Measurements from ENCODE around the gene APOH.

Gene APOH, protein sequence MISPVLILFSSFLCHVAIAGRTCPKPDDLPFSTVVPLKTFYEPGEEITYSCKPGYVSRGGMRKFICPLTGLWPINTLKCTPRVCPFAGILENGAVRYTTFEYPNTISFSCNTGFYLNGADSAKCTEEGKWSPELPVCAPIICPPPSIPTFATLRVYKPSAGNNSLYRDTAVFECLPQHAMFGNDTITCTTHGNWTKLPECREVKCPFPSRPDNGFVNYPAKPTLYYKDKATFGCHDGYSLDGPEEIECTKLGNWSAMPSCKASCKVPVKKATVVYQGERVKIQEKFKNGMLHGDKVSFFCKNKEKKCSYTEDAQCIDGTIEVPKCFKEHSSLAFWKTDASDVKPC

GRCh38 chr17:66228887-66229782 lies at the start of gene APOH:
TSS of gene APOH (minus strand) at chr17:66229415. CDS start at chr17:66229379, 36 bp downstream.
- TF ChIP-seq, protein P1, sequence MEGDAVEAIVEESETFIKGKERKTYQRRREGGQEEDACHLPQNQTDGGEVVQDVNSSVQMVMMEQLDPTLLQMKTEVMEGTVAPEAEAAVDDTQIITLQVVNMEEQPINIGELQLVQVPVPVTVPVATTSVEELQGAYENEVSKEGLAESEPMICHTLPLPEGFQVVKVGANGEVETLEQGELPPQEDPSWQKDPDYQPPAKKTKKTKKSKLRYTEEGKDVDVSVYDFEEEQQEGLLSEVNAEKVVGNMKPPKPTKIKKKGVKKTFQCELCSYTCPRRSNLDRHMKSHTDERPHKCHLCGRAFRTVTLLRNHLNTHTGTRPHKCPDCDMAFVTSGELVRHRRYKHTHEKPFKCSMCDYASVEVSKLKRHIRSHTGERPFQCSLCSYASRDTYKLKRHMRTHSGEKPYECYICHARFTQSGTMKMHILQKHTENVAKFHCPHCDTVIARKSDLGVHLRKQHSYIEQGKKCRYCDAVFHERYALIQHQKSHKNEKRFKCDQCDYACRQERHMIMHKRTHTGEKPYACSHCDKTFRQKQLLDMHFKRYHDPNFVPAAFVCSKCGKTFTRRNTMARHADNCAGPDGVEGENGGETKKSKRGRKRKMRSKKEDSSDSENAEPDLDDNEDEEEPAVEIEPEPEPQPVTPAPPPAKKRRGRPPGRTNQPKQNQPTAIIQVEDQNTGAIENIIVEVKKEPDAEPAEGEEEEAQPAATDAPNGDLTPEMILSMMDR (IDR thresholded peaks at IDR 0.05): no peak
- Histone ChIP-seq H3K4me3 (no peak within 1 kb of the TSS), H3K27ac (no peak within 1 kb of the TSS)
- DNase-seq (ENCODE audit: low spot score): no peak

DNA sequence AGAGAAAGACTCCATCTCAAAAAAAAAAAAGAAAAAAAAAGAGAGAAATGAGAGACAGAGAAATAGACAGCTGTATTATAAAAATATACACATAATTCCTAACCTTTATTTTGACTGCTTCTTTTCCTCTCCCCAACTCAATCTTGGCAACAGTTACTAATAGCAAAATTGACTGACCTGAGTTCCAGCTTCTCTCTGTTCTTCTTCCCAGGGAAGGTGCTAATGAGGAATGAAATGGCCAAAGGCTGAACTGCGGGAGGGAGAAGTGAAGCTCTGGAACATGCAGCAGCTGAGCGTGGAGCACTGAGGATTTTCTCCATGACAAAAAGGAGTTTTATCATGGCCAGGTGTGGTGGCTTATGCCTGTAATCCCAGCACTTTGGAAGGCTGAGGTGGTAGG lies 48.0 kb upstream of the APOH start:
- Histone ChIP-seq H3K4me3 (no peak overlapping the region), H3K27ac (no peak overlapping the region)
- DNase-seq (ENCODE audit: low spot score): no peak
- TF ChIP-seq, protein P1 (IDR thresholded peaks at IDR 0.05): no peak

GRCh38 chr17:66276328-66276937 lies 47.2 kb upstream of the APOH start:
- Histone ChIP-seq H3K27ac (no peak overlapping the region), H3K4me3 (no peak overlapping the region)
- TF ChIP-seq, protein P1 (IDR thresholded peaks at IDR 0.05): no peak
- DNase-seq (ENCODE audit: low spot score): no peak

GRCh38 chr17:66275651-66276050 lies 46.4 kb upstream of the APOH start:
- TF ChIP-seq, protein P1 (IDR thresholded peaks at IDR 0.05): no peak
- no peak for DNase-seq (ENCODE audit: low spot score)

DNA sequence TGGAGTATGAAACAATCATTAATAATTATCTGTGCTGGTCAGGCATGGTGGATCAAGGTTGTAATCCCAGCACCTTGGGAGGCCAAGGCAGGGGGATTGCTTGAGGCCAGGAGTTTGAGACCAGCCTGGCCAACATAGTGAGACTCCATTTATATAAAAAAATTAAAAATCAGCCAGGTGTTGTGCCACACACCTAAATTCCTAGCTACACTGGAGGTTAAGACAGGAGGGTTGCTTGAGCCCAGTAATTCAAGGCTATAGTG lies 44.3 kb upstream of the APOH start:
- TF ChIP-seq, protein P1 (IDR thresholded peaks at IDR 0.05): no peak
- H3K27ac ChIP-seq: no peak overlapping the region
- no peak overlapping the region for H3K4me3 ChIP-seq
- no peak for DNase-seq (ENCODE audit: low spot score)

More at GRCh38 chr17:66275651-66276050, 46.4 kb upstream of the APOH start:
- Histone ChIP-seq H3K27ac (no peak overlapping the region), H3K4me3 (no peak overlapping the region)

DNA sequence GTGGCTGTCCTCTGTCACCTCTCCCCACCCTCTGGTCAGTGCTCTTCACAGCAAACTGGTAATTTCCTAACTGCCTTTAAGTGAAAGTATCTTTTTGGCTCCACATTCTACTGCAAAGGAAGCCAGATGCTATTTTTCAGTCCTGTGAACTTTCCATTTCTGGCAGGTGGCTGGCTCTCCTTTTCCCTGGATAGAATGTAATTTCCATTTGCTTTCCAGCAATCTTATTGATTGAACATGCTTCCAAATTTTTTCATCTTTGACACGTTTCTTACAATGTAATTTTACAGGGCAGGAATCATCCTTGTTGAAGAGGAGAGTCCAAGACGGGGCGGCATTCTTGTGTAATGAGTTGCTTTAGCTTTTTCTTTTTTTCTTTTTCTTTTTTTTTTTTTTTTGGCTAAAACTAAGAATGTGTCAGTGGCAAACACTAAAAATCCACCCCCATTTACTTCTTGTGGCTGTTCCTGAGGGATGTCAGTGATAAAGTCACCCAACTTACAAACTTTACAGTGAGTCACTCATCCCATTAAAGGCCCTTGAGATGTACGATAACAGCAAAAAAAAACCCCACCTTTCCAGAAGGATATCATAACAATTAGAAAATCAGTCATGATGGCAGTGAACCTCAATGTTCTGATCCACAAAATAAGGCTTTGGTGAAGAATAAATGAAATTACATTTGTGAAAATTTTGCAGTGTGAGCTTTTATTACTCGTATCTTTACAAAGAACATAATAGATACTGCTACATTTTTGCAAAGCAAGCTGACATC lies 43.8 kb upstream of the APOH start:
- peak overlapping the region; percentile 22 for H3K4me3 ChIP-seq

More for the DNA sequence above, 43.8 kb upstream of the APOH start:
- DNase-seq (ENCODE audit: low spot score): no peak
- TF ChIP-seq, protein P1 (IDR thresholded peaks at IDR 0.05): no peak
- peak overlapping the region in 1 of 2 donors; percentile 9 for H3K27ac ChIP-seq

Measured in coronary artery (tissue), 2 donors.